ENCODE results near the gene WDR19.
"Not testable (repeated sequence)": the region's sequence is repeated elsewhere in the genome, so short reads cannot be mapped to it uniquely, and the experiment has no call there.

Gene WDR19

DNA sequence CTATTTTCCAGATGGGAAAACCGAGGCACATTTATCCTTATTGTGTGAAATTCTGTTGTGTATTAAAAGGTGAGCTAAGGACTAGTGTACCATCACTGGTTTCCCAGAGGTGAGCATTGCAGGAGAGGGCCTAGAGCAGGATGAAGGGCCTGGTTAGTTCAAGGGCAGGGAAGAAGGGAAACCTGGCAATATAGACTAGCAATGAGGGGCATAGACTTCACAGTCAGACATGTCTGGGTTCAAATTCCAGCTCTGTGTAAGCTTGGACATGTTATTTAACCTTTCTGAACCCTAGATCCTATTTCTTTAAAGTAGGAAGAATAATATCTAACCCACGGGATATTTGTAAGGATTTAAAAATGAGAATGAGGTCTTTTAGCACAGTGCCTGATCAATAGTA lies 50.8 kb downstream of the WDR19 start:
- no peak for DNase-seq (ENCODE audit: low read depth in 2 of 2)

DNA sequence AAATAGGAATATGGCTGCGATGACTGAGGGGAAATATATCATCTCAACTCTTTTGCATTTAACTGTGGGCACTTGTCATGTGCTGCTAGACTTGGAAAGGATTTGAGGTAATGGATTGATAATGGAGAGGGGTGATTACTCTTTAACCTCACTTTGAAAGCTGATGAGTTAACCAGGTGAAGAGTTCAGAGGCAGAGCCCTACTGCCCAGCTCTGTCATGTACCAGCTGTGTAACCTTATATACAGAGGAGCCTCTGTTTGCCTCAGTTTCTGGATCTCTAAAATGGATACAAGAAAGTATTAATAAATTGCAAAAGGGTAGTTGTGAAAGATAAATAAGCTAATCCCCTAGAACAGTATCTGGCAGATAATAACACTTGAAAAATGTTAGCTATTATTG lies 51.5 kb downstream of the WDR19 start:
- DNase-seq (ENCODE audit: low read depth in 2 of 2) = no peak

GRCh38 chr4:39235021-39235420 lies 52.7 kb downstream of the WDR19 start:
- DNase-seq (ENCODE audit: low read depth in 2 of 2) = no peak

- DNase-seq (ENCODE audit: low read depth in 2 of 2) = no peak
Observed at GRCh38 chr4:39235696-39236095, 53.4 kb downstream of the WDR19 start.

GRCh38 chr4:39237179-39237578 lies 54.9 kb downstream of the WDR19 start:
- DNase-seq (ENCODE audit: low read depth in 2 of 2) = no peak

DNA sequence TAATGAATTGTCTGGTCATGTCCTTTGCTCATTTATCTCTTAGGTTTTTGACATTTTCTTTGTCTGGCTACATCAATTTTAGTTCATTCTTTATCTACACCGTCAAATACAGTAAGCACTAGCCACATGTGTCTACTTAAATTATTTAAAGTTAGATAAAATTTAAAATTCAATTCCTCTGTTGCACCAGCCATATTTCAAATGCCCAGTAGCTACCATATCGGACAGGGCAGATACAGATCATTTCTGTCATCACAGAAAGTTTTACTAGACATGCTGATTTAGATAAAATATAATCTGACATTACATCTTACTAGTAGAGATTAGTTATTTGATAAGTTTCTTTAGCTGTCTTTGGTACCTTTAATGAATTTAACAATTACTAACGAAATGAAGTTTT lies 61.1 kb downstream of the WDR19 start:
- DNase-seq (ENCODE audit: low read depth in 2 of 2) = no peak

DNA sequence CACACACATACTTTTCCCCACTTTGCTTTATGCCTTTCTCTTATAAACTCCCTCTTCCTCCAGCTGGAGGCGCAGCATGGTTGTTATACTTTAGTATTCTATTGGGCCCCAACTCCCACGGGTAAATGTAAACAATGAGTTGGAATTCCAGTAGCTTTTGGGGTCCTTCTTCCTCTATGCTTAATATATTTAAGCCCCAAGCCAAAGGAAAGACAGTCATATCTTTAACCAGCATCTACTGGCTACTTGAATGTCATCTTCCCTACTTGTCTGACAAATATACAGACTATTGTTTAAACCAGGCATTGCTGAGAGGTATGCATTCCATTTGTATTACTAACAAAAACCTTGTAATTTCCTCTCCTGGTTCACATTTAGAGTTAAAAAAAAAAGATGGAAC lies 72.9 kb downstream of the WDR19 start:
- no peak for DNase-seq (ENCODE audit: low read depth in 2 of 2)

- no peak for DNase-seq (ENCODE audit: low read depth in 2 of 2)
Observed at GRCh38 chr4:39255871-39256270, 73.5 kb downstream of the WDR19 start.

GRCh38 chr4:39256436-39256835 lies 74.1 kb downstream of the WDR19 start:
- no peak for DNase-seq (ENCODE audit: low read depth in 2 of 2)

GRCh38 chr4:39259571-39260330 lies 77.4 kb downstream of the WDR19 start:
- no peak for DNase-seq (ENCODE audit: low read depth in 2 of 2)

DNA sequence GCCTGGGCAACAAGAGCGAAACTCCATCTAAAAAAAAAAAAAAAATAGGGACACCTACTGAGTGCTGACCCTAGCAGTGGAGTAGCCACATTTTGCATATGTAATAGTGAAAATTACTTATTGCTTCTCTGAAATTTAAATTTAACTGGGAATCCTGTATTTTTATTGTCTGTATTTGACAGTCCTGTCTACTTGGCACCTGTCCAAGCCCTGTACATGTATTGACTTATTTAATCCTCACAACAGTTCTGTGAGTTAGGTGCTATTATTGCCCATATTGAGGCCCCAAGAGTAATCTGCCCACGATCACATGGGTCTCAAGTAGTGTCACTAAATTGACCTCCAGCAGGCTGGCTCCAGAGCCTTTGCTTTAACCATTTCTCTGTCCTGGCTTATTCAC lies 81.6 kb downstream of the WDR19 start:
- DNase-seq (ENCODE audit: low read depth in 2 of 2) = no peak

- no peak for DNase-seq (ENCODE audit: low read depth in 2 of 2)
Observed at GRCh38 chr4:39274503-39274902, 92.2 kb downstream of the WDR19 start.

GRCh38 chr4:39277661-39278060 lies 95.3 kb downstream of the WDR19 start:
- DNase-seq (ENCODE audit: low read depth in 2 of 2) = not testable (repeated sequence)

- no peak for DNase-seq (ENCODE audit: low read depth in 2 of 2)
Observed at GRCh38 chr4:39278476-39278875, 96.1 kb downstream of the WDR19 start.

GRCh38 chr4:39279416-39279815 lies 97.1 kb downstream of the WDR19 start:
- no peak for DNase-seq (ENCODE audit: low read depth in 2 of 2)

DNA sequence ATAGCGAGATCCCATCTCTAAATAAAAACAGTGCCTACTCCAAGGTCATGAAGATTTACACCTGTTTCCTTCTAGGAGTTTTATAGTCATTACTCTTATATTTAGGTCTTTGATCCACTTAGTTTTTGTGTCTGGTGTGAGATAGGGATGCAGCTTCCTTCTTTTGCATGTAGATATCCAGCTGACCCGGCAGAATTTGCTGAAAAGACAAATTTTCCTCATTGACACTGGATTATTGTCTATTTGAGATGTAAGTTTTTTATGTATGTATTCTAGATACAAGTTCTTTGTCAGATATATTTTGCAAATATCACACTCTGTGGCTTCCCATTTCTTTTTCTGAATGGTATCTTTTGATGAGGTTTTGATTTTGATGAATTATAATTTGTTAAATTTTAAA lies 98.4 kb downstream of the WDR19 start:
- DNase-seq (ENCODE audit: low read depth in 2 of 2) = no peak

DNA sequence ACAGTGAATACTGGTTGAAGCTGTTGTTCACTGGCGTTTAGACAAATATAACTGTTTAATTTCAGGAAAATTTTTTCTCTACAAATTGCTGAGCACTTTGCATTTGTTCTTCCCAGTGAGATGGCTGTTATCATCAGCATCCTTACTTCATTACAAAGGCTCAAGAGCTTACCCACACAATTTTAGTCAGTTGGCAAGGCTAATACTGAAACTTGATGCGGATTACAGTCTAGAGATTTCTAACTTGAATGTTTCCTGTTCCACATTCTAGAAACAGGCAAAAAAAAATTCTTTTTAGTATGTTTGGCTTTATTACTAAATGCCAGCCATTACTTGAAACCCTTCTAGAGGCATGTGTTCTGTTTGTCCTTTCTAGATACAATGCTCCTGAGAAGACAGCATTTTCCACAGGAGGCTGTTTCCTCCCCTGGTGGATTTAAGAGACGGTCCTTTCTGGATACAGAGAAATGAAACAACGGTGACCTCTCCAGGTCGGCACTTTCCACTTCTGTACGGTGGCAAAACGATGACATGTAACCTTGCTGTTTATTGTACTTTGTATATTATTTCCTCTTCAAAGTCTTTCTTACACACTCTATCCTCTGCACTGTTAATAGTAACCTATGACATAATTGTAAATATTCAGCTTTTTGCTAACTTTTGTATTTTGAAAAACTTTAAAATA lies 102.9 kb downstream of the WDR19 start:
- DNase-seq (ENCODE audit: low read depth in 2 of 2) = no peak

GRCh38 chr4:39285853-39286252 lies 103.5 kb downstream of the WDR19 start:
- no peak for DNase-seq (ENCODE audit: low read depth in 2 of 2)

GRCh38 chr4:39286263-39286662 lies 103.9 kb downstream of the WDR19 start:
- no peak for DNase-seq (ENCODE audit: low read depth in 2 of 2)

GRCh38 chr4:39287223-39287622 lies 104.9 kb downstream of the WDR19 start:
- no peak for DNase-seq (ENCODE audit: low read depth in 2 of 2)

- no peak for DNase-seq (ENCODE audit: low read depth in 2 of 2)
Observed at GRCh38 chr4:39291686-39292085, 109.4 kb downstream of the WDR19 start.

GRCh38 chr4:39292433-39292832 lies 110.1 kb downstream of the WDR19 start:
- not testable (repeated sequence) for DNase-seq (ENCODE audit: low read depth in 2 of 2)

GRCh38 chr4:39295784-39296183 lies 113.5 kb downstream of the WDR19 start:
- DNase-seq (ENCODE audit: low read depth in 2 of 2) = no peak

DNA sequence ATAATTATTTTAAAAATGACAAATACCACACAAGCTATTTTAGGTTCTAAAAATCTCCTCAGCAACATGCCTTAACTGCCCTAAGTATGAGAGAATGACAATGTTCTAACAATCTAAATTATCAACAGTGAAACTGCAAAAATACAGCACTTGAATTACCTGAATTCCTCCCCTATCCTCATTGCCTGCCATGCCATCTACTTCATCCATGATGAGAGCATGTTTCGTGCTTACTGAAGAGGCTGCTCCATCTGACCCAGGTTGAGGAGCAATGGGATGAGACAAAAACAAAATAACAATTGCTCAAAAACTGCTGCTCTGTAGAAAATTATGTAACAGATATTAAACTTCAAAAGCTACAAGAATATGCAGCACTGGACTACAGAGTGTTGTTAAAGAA lies 120.6 kb downstream of the WDR19 start:
- DNase-seq (ENCODE audit: low read depth in 2 of 2) = no peak

All from stimulated activated CD4-positive, alpha-beta T cell treated with anti-CD3 and anti-CD28 coated beads, Interleukin-1b, Interleukin-23, amount 100 ng/mL, for 1 hour (primary cell).